ENCODE results near the gene SHTN1. TPM values are rescaled to one million over a fixed set of nuclear protein-coding genes. Genes with fewer than 3 reads are reported as not detected.
A peak's percentile ranks its signal among the peaks of the same experiment; 100 is the strongest.

SHTN1 gene
- total and polyA plus RNA-seq, 2 donors (not counting 1 experiment from before 2014, with no cell fraction given): 0.33 to 1.6 TPM

DNA sequence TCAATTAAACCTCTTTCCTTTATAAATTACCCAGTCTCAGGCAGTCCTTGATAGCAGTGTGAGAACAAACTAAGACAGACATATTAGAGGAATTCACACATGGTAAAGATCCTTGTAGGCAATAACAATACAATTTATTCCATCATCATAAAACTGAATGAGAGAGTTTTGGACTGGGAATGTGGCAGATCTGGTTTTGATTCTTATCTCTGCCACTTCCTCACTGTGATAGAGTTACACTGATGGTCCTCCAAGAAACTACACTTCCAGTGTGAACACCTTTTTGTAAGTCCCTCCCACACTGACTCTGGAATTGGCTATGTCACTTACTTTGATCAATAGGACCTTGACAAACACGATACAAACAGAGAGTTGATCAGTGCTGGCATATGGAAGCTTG is 152.7 kb downstream of the SHTN1 start:
- TF ChIP-seq EZH2 (IDR thresholded peaks at IDR 0.05; ENCODE audit: low read length, missing control alignments): no peak
- TF ChIP-seq CTCF (conservative IDR thresholded peaks at IDR 0.05 in 1 of 2, IDR thresholded peaks at IDR 0.05 in 1 of 2; ENCODE audit: low read depth in 1 of 2, low read length in 2 of 2): no peak
- no peak overlapping the region for H2AFZ ChIP-seq (ENCODE audit: low read length)
- no peaks in the 10 kb centered on the region for H3K36me3 ChIP-seq (ENCODE audit: control insufficient read depth, insufficient read depth, low read length)
- H3K4me2 ChIP-seq (ENCODE audit: extremely low read depth, insufficient read depth, low read length): no peak overlapping the region
- no peaks in the 10 kb centered on the region for H3K9me3 ChIP-seq (ENCODE audit: control insufficient read depth, insufficient read depth, low read depth, low read length)
- peaks cover 12% of the 10 kb centered on the region for H3K27me3 ChIP-seq (ENCODE audit: control insufficient read depth, insufficient read depth, low read length)
- no peak overlapping the region for H3K9ac ChIP-seq (ENCODE audit: insufficient read depth, low read length)
- no peaks in the 10 kb centered on the region for H4K20me1 ChIP-seq (ENCODE audit: control insufficient read depth, extremely low read depth, insufficient read depth, low read length)
- H3K27ac ChIP-seq (ENCODE audit: insufficient read depth, low read length): no peak overlapping the region
- no peaks in the 10 kb centered on the region for H3K79me2 ChIP-seq (ENCODE audit: control insufficient read depth, insufficient read depth, low read length)
- no peak for DNase-seq (ENCODE audit: low read depth in 2 of 2)
- no peaks in the 10 kb centered on the region for H3K4me1 ChIP-seq (ENCODE audit: control insufficient read depth, extremely low read depth, insufficient read depth, low read length)
- no peak overlapping the region for H3K4me3 ChIP-seq (replicated peaks in 1 of 4; ENCODE audit: control extremely low read depth in 1 of 4, insufficient read depth in 1 of 4, low read depth in 3 of 4, low read length in 4 of 4)

DNA sequence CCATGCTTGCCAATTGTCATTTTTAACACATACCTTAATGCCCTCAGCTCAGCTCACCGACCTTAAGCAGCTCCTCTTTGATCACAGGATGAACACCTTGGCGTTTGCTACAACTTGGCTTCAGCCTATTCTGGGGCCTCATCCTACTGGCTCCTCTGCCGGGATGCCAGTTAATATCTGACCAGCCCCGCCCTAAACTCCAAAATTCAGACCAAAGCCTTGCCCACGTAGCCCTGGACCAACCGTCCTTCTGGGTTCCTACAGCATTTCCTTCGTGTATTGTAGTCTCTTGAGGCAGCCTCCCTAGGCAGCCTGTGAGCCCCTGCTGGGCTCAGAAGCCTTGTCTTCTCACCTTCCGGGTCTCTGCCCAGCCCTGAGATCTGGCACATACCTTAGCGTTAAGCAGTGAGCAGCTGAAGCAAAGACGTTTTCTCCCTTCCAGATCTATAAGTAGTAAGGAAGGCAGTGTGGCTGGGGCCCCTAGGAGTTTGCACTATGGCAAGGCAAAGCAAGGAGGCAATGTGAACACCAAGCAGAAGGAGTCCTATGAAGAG is 154.9 kb downstream of the SHTN1 start:
- H3K4me1 ChIP-seq (ENCODE audit: control insufficient read depth, extremely low read depth, insufficient read depth, low read length): no peaks in the 10 kb centered on the region
- no peaks in the 10 kb centered on the region for H3K79me2 ChIP-seq (ENCODE audit: control insufficient read depth, insufficient read depth, low read length)
- H3K9ac ChIP-seq (ENCODE audit: insufficient read depth, low read length): no peak overlapping the region

More for the DNA sequence above, 154.9 kb downstream of the SHTN1 start:
- no peak overlapping the region for H3K27ac ChIP-seq (ENCODE audit: insufficient read depth, low read length)
- no peaks in the 10 kb centered on the region for H3K36me3 ChIP-seq (ENCODE audit: control insufficient read depth, insufficient read depth, low read length)
- H4K20me1 ChIP-seq (ENCODE audit: control insufficient read depth, extremely low read depth, insufficient read depth, low read length): no peaks in the 10 kb centered on the region
- H3K27me3 ChIP-seq (ENCODE audit: control insufficient read depth, insufficient read depth, low read length): peaks cover 12% of the 10 kb centered on the region
- DNase-seq (ENCODE audit: low read depth in 2 of 2): no peak
- H3K4me2 ChIP-seq (ENCODE audit: extremely low read depth, insufficient read depth, low read length): no peak overlapping the region
- H3K9me3 ChIP-seq (ENCODE audit: control insufficient read depth, insufficient read depth, low read depth, low read length): no peaks in the 10 kb centered on the region
- TF ChIP-seq EZH2 (IDR thresholded peaks at IDR 0.05; ENCODE audit: low read length, missing control alignments) (peak; percentile 58), CTCF (conservative IDR thresholded peaks at IDR 0.05 in 1 of 2, IDR thresholded peaks at IDR 0.05 in 1 of 2; ENCODE audit: low read depth in 1 of 2, low read length in 2 of 2) (no peak)
- H2AFZ ChIP-seq (ENCODE audit: low read length): peak overlapping the region; percentile 81
- H3K4me3 ChIP-seq (replicated peaks in 1 of 4; ENCODE audit: control extremely low read depth in 1 of 4, insufficient read depth in 1 of 4, low read depth in 3 of 4, low read length in 4 of 4): peak overlapping the region in 2 of 4 experiments; percentile 58 to 65

Data from fibroblast of lung (primary cell).